T-cell (primary cell): ENCODE measurements around the gene CACNG3. TPM values are rescaled to one million over a fixed set of nuclear protein-coding genes. Genes with fewer than 3 reads are reported as not detected.
"Not testable (repeated sequence)": the region's sequence is repeated elsewhere in the genome, so short reads cannot be mapped to it uniquely, and the experiment has no call there.

Source experiments
- ATAC-seq, 4 experiments: fragments of 200-7000 bp in 3 of 4; fragments of 150-1000 bp in 1 of 4; cut with Tn5 transposase; replicated peaks in 1 of 4; 1 replicate in 3 of 4; 2 replicates in 1 of 4; pipeline ENCODE4 v1.10.0; 2021; ENCODE audit warnings: moderate library complexity in 3 of 4, mild to moderate bottlenecking in 2 of 4, moderate number of reproducible peaks in 1 of 4
- CTCF ChIA-PET, 2 donors: fragments of 300-600 bp; sonication (Branson Sonifier 250); formaldehyde crosslinking; loops; one replicate each; lab custom pipeline; 2022; ENCODE audit warnings: antibody characterized with exemption in 2 of 2; lab: Charles Lee
- POLR2A ChIA-PET, 2 donors: fragments of 300-600 bp; sonication (Branson Sonifier 250); formaldehyde crosslinking; loops; one replicate each; lab custom pipeline; 2022; ENCODE audit warnings: antibody characterized with exemption in 2 of 2; lab: Charles Lee
- DNase-seq, 35 experiments: peaks; one replicate each; pipeline versions ENCODE4 v3.0.0 to v3.0.0-alpha.2; 2013 to 2023
- H3K27ac ChIP-seq: one replicate; pipeline ENCODE4 v1.5.1; 2013; ENCODE audit warnings: low read length
- H3K27me3 ChIP-seq, 2 experiments: replicated peaks in 1 of 2; 1 replicate in 1 of 2; 2 replicates in 1 of 2; pipeline versions ENCODE4 v1.6.1 to v1.7.0; 2013; ENCODE audit warnings: low read length in 1 of 2, mixed read lengths in 1 of 2; ENCODE audit not compliant: control insufficient read depth in 2 of 2, insufficient read depth in 2 of 2; ENCODE audit errors: extremely low read depth in 1 of 2
- H3K36me3 ChIP-seq, 2 donors: 1 replicate in 1 of 2; 2 replicates in 1 of 2; pipeline versions ENCODE4 v1.6.1 to v1.7.0; 2013; ENCODE audit warnings: low read length in 1 of 2; ENCODE audit not compliant: control insufficient read depth in 2 of 2, insufficient read depth in 1 of 2; ENCODE audit errors: extremely low read depth in 1 of 2
- H3K4me1 ChIP-seq, 2 experiments: 1 replicate in 1 of 2; 2 replicates in 1 of 2; pipeline versions ENCODE4 v1.6.1 to v1.7.0; 2013; ENCODE audit warnings: low read length in 2 of 2, mixed read lengths in 1 of 2; ENCODE audit not compliant: insufficient read depth in 2 of 2, control insufficient read depth in 1 of 2; ENCODE audit errors: extremely low read depth in 1 of 2
- H3K4me3 ChIP-seq, 2 donors: 1 replicate in 1 of 2; 2 replicates in 1 of 2; pipeline versions ENCODE4 v1.5.1 to v1.7.0; 2013; ENCODE audit warnings: mild to moderate bottlenecking in 2 of 2, low read length in 1 of 2, moderate library complexity in 1 of 2; ENCODE audit not compliant: control insufficient read depth in 1 of 2; ENCODE audit errors: extremely low read depth in 1 of 2
- H3K9me3 ChIP-seq: 2 replicates; pipeline ENCODE4 v1.7.0; 2013
- H3K27ac Mint-ChIP-seq, 2 donors: one replicate each; pipeline ENCODE4 v1.8.0; 2020 to 2021; ENCODE audit warnings: mild to moderate bottlenecking in 2 of 2, mixed read lengths in 2 of 2
- H3K27me3 Mint-ChIP-seq, 2 donors: one replicate each; pipeline ENCODE4 v1.8.0; 2021 to 2022; ENCODE audit warnings: mixed read lengths in 2 of 2
- H3K36me3 Mint-ChIP-seq: one replicate; pipeline ENCODE4 v1.8.0; 2021; ENCODE audit warnings: mixed read lengths
- H3K4me1 Mint-ChIP-seq, 3 donors: one replicate each; pipeline ENCODE4 v1.8.0; 2020 to 2022; ENCODE audit warnings: mixed read lengths in 3 of 3, mild to moderate bottlenecking in 1 of 3
- H3K4me3 Mint-ChIP-seq, 3 donors: one replicate each; pipeline ENCODE4 v1.8.0; 2020 to 2022; ENCODE audit warnings: mild to moderate bottlenecking in 3 of 3, mixed read lengths in 3 of 3, moderate library complexity in 3 of 3
- H3K9me3 Mint-ChIP-seq, 3 donors: one replicate each; pipeline ENCODE4 v1.8.0; 2020 to 2022; ENCODE audit warnings: mixed read lengths in 3 of 3
- WGBS: methylation state at CpG from one replicate; pipeline ENCODE4 v1.1.5; 2013; ENCODE audit warnings: missing lambda C conversion rate; ENCODE audit not compliant: insufficient coverage; 5-methylcytosine and 5-hydroxymethylcytosine counted together
- total RNA-seq, 35 experiments: library from RNA in 6 of 35; stranded (reverse) in 6 of 35; fragments of 120-200 nt in 1 of 35; gene quantifications; one replicate each; pipeline versions ENCODE4 v1.2.1 to v1.2.4 and lab custom pipeline; 2013 to 2026

Gene CACNG3
- total RNA-seq, 5 donors from 2014 or later (not counting 1 experiment from before 2014, with no cell fraction given), result not detected

DNA sequence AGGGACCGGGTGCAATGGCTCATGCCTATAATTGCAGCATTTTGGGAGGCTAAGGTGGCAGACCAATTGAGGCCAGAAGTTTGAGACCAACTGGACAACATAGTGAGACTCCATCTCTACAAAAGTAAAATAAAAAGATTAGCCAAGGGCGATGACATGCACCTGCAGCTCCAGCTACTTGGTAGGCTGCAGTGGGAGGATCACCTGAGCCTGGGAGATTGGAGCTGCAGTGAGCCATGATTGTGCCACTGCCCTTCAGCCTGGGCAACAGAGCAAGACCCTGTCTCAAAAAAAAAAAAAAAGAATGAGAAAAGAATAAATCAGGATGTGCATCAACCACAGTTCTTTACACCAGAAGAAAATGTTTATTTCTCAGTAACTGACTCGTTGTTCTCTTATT lies 76.0 kb downstream of the CACNG3 start:
- Mint-ChIP-seq H3K27me3 (peaks cover 1 to 9% of the 10 kb centered on the region in 2 donors), H3K36me3 (no peaks in the 10 kb centered on the region), H3K27ac (no peak overlapping the region), H3K4me1 (no peaks in the 10 kb centered on the region), H3K4me3 (no peak overlapping the region), H3K9me3 (peaks cover 0 to 7% (median 3%) of the 10 kb centered on the region in 3 donors)
- Histone ChIP-seq H3K4me1 (no peaks in the 10 kb centered on the region), H3K27ac (no peak overlapping the region), H3K9me3 (no peaks in the 10 kb centered on the region), H3K36me3 (no peaks in the 10 kb centered on the region), H3K27me3 (peaks cover 0 to 3% of the 10 kb centered on the region in 2 experiments), H3K4me3 (no peak overlapping the region)
- POLR2A ChIA-PET, result no interaction called here
- CTCF ChIA-PET, result no interaction called here
- 80% methylated on average over 3 of the region's 3 CpGs for WGBS
- DNase-seq (no peak), ATAC-seq (no peak)

GRCh38 chr16:24332582-24333090 lies 76.5 kb downstream of the CACNG3 start:
- no peak overlapping the region for H3K4me3 Mint-ChIP-seq
- Histone ChIP-seq H3K9me3 (no peaks in the 10 kb centered on the region), H3K4me3 (no peak overlapping the region), H3K4me1 (no peaks in the 10 kb centered on the region), H3K27me3 (peaks cover 0 to 3% of the 10 kb centered on the region in 2 experiments), H3K27ac (no peak overlapping the region), H3K36me3 (no peaks in the 10 kb centered on the region)
- DNase-seq (no peak), ATAC-seq (no peak)
- peaks cover 1 to 9% of the 10 kb centered on the region in 2 donors for H3K27me3 Mint-ChIP-seq
- peaks cover 0 to 7% (median 3%) of the 10 kb centered on the region in 3 donors for H3K9me3 Mint-ChIP-seq
- POLR2A ChIA-PET, result no interaction called here
- CTCF ChIA-PET, result no interaction called here
- WGBS, result 66% methylated on average over 7 of the region's 10 CpGs
- H3K36me3 Mint-ChIP-seq, result no peaks in the 10 kb centered on the region
- no peak overlapping the region for H3K27ac Mint-ChIP-seq
- H3K4me1 Mint-ChIP-seq, result no peaks in the 10 kb centered on the region

DNA sequence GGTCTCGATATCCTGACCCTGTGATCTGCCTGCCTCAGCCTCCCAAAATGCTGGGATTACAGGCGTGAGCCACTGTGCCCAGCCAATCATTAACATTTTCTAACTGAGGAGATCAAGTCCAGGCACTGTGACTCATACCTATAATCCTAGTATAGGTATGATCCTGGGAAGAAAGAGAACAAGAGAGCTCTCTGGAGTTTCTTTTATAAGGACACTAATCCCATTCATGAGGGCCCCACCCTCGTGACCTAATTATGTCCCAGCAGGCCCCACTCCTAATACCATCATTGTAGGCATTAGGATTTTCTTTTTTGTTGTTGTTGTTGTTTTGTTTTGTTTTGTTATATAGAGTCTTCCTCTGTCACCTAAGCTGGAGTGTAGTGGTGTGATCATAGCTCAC lies 80.4 kb downstream of the CACNG3 start:
- ATAC-seq (no peak), DNase-seq (no peak)
- Mint-ChIP-seq H3K9me3 (peaks cover 0 to 7% (median 3%) of the 10 kb centered on the region in 3 donors), H3K4me3 (no peak overlapping the region), H3K36me3 (no peaks in the 10 kb centered on the region), H3K4me1 (no peaks in the 10 kb centered on the region), H3K27ac (no peak overlapping the region), H3K27me3 (peaks cover 4 to 7% of the 10 kb centered on the region in 2 donors)
- H3K27me3 ChIP-seq, result peaks cover 0 to 6% of the 10 kb centered on the region in 2 experiments
- H3K27ac ChIP-seq, result no peak overlapping the region
- ChIA-PET POLR2A (interaction anchor here in 1 of 2 donors (0.6 kb wide), 1 partner anchor 22 kb away, joined by 3 read pairs; no protein-coding TSS in a partner anchor), CTCF (no interaction called here)
- H3K4me3 ChIP-seq, result no peak overlapping the region
- H3K4me1 ChIP-seq, result no peaks in the 10 kb centered on the region
- no peaks in the 10 kb centered on the region for H3K9me3 ChIP-seq
- H3K36me3 ChIP-seq, result no peaks in the 10 kb centered on the region
- 100% methylated on average over 2 of the region's 3 CpGs for WGBS

- no peaks in the 10 kb centered on the region for H3K4me1 ChIP-seq
- CTCF ChIA-PET, result no interaction called here
- POLR2A ChIA-PET, result no interaction called here
- no peak overlapping the region for H3K4me3 Mint-ChIP-seq
- H3K4me1 Mint-ChIP-seq, result no peaks in the 10 kb centered on the region
- no peak overlapping the region for H3K4me3 ChIP-seq
- H3K27me3 ChIP-seq, result peaks cover 0 to 6% of the 10 kb centered on the region in 2 experiments
- H3K27ac Mint-ChIP-seq, result no peak overlapping the region
- H3K36me3 ChIP-seq, result no peaks in the 10 kb centered on the region
- H3K27me3 Mint-ChIP-seq, result peaks cover 4 to 7% of the 10 kb centered on the region in 2 donors
- H3K9me3 Mint-ChIP-seq, result peaks cover 0 to 7% (median 3%) of the 10 kb centered on the region in 3 donors
- no peaks in the 10 kb centered on the region for H3K9me3 ChIP-seq
- DNase-seq (no peak), ATAC-seq (no peak)
- 67% methylated on average over 3 of the region's 4 CpGs for WGBS
- H3K36me3 Mint-ChIP-seq, result no peaks in the 10 kb centered on the region
- H3K27ac ChIP-seq, result no peak overlapping the region
Observed at GRCh38 chr16:24337013-24337412, 80.9 kb downstream of the CACNG3 start.

GRCh38 chr16:24343829-24344228 lies 87.7 kb downstream of the CACNG3 start:
- H3K36me3 Mint-ChIP-seq, H3K27ac ChIP-seq, H3K4me1 Mint-ChIP-seq, H3K4me3 Mint-ChIP-seq, DNase-seq, H3K27ac Mint-ChIP-seq, H3K9me3 Mint-ChIP-seq, H3K36me3 ChIP-seq, H3K4me3 ChIP-seq, H3K27me3 ChIP-seq, H3K9me3 ChIP-seq, H3K4me1 ChIP-seq, ATAC-seq, POLR2A ChIA-PET, CTCF ChIA-PET: not testable (repeated sequence)
- WGBS, result 95% methylated on average over 5 of the region's 11 CpGs
- H3K27me3 Mint-ChIP-seq, result peaks cover 5 to 15% of the 10 kb centered on the region in 2 donors

DNA sequence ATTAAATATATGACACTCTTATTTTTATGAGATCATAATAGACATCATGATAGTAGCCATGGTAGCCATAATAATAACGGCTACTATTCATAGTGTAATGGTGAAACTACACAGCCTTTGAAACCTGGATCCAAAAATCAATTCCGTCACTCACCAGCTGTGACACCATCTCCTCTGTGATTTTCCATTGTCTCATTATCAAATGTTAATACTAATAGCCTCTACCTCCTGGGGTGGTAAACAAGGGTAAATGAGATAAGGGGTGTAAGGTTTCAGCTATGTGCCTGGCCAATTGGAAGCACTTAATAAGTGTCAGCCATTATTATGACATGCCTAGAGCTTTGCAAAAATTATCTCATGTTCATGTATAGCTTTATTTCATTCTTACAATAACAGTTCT lies 88.6 kb downstream of the CACNG3 start:
- Mint-ChIP-seq H3K27me3 (peaks cover 7 to 17% of the 10 kb centered on the region in 2 donors), H3K4me1 (no peaks in the 10 kb centered on the region), H3K4me3 (no peak overlapping the region), H3K9me3 (peaks cover 0 to 4% (median 0%) of the 10 kb centered on the region in 3 donors), H3K27ac (no peak overlapping the region), H3K36me3 (no peaks in the 10 kb centered on the region)
- WGBS, result no CpG with 5 or more reads among the region's 2 CpGs
- Histone ChIP-seq H3K9me3 (no peaks in the 10 kb centered on the region), H3K27ac (no peak overlapping the region), H3K36me3 (no peaks in the 10 kb centered on the region), H3K4me1 (no peaks in the 10 kb centered on the region), H3K4me3 (no peak overlapping the region), H3K27me3 (peaks cover 0 to 12% of the 10 kb centered on the region in 2 experiments)
- POLR2A ChIA-PET, result no interaction called here
- CTCF ChIA-PET, result no interaction called here
- DNase-seq, result no peak
- no peak for ATAC-seq
